NCI-H1092 (cell line): Measurements from ENCODE around the gene CDKN2B.
"Not testable (repeated sequence)": the region's sequence is repeated elsewhere in the genome, so short reads cannot be mapped to it uniquely, and the experiment has no call there.

Experiments
- DNase-seq: peaks from one replicate; lab custom pipeline; 2025; lab: John Stamatoyannopoulos, UW

CDKN2B gene

GRCh38 chr9:21969011-21969940 is 39.8 kb downstream of the CDKN2B start:
- DNase-seq, result no peak

- no peak for DNase-seq
Measured at GRCh38 chr9:21968331-21969010, 40.6 kb downstream of the CDKN2B start.

DNA sequence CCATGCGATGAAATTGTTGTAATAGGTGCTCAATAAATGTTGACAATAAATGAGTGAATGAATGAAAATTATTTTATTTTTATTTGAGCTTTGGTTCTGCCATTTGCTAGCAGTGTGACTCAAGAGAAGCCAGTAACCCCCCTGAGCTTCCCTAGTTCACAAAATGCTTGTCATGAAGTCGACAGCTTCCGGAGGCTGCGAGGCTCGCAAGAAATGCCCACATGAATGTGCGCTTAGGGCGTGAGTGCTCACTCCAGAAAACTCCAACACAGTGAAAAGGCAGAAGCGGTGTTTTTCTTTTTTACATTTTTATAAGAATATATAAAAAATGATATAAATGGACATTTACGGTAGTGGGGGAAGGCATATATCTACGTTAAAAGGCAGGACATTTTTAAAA is 41.4 kb downstream of the CDKN2B start:
- no peak for DNase-seq

GRCh38 chr9:21967169-21967568 is 41.9 kb downstream of the CDKN2B start:
- no peak for DNase-seq

DNA sequence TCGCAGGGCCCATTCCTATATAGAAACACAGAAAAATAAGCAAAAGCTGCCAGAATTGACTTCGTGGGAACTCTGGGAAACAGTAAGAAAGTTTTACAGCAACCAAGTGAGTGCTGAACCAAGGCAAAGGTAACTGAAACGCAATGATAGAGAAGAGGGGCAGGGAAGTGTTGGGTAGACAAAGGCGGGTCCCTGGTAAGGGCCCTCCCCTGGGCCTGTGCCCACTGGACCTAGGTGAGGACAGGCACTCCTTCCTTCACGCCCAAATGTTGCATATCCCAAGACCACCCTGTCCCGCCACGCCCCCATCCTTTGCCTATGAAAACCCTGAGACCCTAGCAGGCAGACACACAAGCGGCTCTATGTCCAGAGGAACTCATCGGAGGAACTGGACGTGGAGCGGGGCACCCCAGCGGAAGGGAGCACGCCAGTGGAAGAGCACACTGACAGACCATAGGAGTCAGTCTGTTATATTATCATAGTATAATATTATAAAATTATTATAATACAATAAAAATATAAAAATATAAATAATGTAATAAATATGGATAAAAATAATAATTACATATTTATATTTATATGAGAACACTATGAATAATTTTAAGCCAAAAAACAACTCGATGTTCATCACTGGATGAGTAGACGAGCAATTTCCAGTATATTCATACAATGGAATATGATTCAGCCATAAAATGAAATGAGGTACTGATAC is 42.8 kb downstream of the CDKN2B start:
- DNase-seq, result no peak

- DNase-seq, result no peak
Measured at GRCh38 chr9:21965401-21965951, 43.6 kb downstream of the CDKN2B start.

DNA sequence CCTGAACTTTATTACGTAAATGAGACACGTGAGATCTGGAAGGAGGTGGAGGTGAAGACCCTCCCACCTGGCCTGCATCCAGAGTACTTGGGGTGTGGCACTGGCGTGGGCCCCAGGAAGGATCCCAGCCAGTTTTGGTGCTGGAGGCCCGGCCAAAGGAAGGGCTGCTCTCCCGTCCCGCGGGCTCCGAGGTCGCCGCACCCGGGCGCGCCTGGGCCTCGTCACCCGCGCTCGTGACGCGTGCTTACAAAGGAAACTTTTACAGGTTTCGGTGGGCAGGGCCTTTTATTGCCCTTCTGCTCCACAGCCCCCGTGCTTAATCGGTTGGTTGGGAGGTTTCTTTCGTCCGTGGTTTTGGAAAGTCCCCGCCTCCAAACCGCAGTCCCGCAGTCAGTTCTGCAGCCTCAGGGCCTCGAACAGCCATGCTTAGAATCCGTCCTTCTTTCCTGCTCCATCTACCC is 44.1 kb downstream of the CDKN2B start:
- DNase-seq, result no peak

GRCh38 chr9:21961569-21961968 is 47.5 kb downstream of the CDKN2B start:
- DNase-seq, result no peak

DNA sequence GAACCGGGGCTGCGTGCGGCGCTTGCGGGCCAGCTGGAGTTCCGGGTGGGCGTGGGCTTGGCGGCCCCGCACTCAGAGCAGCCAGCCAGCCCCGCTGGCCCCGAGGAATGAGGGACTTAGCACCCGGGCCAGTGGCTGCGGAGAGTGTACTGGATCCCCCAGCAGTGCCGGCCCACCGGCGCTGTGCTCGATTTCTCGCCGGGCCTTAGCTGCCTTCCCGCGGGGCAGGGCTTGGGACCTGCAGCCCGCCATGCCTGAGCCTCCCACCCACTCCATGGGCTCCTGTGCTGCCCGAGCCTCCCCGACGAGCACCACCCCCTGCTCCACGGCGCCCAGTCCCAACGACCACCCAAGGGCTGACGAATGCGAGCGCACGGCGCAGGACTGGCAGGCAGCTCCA is 49.8 kb downstream of the CDKN2B start:
- not testable (repeated sequence) for DNase-seq

- DNase-seq, result no peak
Measured at GRCh38 chr9:21958833-21959232, 50.3 kb downstream of the CDKN2B start.
